GM19452 (cell line): ENCODE measurements around the gene TIMM22.
"Not testable (repeated sequence)": the region's sequence is repeated elsewhere in the genome, so short reads cannot be mapped to it uniquely, and the experiment has no call there.

Experiments
- ATAC-seq: cut with Tn5 transposase; IDR thresholded peaks from one replicate; pipeline ENCODE4 v1.9.1; 2021; ENCODE audit not compliant: unreplicated experiment

TIMM22 gene

DNA sequence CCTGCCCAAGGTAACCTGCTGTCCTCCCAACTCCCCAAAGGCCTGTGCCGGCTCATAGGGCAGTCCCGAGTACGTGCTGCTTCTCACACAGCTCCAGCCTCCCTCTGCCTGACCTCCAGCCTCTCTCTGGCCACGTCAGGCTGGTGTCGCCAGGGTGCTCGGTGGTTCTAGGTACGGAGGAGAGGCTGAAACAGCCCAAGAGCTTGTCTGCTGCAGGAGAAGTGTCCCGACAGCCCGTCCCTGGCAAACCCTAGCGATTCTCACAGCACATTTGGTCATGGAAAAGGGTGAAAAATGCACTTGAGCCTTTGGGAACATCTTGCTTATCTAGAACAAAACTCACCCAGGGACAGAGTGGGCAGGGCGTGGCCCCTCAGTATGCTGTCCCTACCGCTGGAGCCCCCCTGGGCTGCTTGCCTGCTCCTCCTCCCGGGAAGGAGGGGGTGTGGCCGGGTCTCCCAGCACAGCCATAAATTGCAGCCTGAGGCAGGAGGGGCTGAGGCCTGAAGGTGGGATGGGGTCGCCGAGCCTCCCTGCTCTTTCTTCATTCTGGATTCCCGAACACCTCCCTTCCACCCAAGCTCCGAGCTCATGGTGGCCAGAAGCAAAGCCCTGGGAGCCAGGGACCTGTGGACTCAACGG, 40.4 kb downstream of the TIMM22 start:
- ATAC-seq: no peak

GRCh38 chr17:1038459-1039122, 41.7 kb downstream of the TIMM22 start:
- no peak for ATAC-seq

- no peak for ATAC-seq
Measured at GRCh38 chr17:1039123-1039507, 42.2 kb downstream of the TIMM22 start.

- no peak for ATAC-seq
Measured at GRCh38 chr17:1039511-1040215, 42.7 kb downstream of the TIMM22 start.

GRCh38 chr17:1040216-1040600, 43.3 kb downstream of the TIMM22 start:
- ATAC-seq: no peak

DNA sequence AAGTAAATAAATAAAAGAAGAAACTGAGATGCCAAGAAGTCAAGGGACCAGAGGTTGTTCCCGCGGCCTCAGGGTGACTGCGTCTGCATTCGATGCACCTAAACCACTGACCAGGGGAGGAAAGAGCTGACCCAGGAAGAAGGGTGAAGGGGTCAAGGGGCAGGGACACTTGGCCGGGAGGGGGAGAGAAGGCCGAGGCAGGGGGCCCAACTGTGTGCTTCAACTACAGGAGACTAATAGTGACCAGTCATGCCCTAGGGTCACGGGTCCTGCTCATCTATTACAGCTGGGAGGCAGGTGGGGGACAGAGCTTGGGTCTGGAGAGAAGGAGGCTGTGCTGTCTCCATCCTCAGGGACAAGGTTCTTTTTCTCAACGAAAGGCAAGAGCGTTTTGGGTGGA, 44.8 kb downstream of the TIMM22 start:
- ATAC-seq: no peak

- ATAC-seq: no peak
Measured at GRCh38 chr17:1042486-1042885, 45.6 kb downstream of the TIMM22 start.

DNA sequence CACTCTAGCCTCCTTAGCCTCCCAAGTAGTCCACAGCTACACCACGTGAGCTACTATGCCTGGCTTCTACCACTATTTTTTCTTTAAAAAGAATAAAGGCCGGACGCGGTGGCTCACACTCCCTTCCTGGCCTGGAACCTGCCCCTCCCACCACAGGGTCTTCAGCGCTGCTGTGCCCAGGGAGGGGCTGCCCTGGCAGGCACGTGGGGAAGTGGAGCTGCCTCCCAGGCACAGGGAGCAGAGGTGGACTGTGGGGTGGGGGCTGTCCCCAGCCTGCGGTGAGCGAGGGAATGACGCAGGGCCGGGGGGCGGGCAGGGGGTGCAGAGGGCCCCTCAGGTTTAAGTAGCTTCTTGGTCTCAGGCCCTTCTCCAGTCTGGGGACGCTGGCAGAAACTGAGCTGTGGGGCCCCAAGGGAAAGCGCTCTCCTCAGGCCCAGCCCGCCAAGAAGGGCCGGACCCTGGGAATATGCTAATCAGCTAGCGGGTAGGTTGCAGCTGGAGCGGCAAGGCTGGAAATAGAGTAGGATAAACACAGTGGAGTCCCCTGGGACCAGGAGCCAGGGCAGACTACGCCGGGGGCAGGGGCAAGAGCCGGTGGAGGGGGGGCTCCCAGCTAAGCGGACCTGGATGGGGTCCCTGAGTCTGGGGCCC, 46.8 kb downstream of the TIMM22 start:
- ATAC-seq: no peak

GRCh38 chr17:1044387-1045009, 47.6 kb downstream of the TIMM22 start:
- ATAC-seq: not testable (repeated sequence)

DNA sequence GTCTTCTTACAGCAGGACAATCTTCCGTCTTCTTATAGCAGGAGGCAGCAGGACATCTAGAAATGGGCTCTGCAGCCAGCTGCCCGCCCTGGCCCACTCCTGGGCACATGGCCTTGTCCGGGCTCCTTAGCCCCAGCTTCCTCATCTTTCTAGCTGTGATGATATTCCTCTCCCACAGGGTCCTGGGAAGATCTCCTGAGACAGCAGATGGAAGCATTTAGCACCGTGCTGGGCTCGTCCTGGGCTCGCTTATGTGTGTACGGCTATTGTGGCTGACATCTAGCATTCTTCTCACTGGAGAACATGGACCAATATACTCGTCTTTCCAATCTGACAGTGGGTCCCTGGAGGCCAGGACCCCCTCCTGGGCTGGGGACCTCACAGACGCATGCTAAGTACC, 48.5 kb downstream of the TIMM22 start:
- no peak for ATAC-seq

- ATAC-seq: no peak
Measured at GRCh38 chr17:1047177-1047878, 50.4 kb downstream of the TIMM22 start.

- ATAC-seq: no peak
Measured at GRCh38 chr17:1047879-1048470, 51.0 kb downstream of the TIMM22 start.

- ATAC-seq: not testable (repeated sequence)
Measured at GRCh38 chr17:1048516-1049115, 51.7 kb downstream of the TIMM22 start.

- no peak for ATAC-seq
Measured at GRCh38 chr17:1049446-1050225, 52.7 kb downstream of the TIMM22 start.

GRCh38 chr17:1050246-1050995, 53.5 kb downstream of the TIMM22 start:
- ATAC-seq: no peak

- no peak for ATAC-seq
Measured at GRCh38 chr17:1050996-1051925, 54.3 kb downstream of the TIMM22 start.
